Measurements from ENCODE around the gene ZBTB32. TPM values are rescaled to one million over a fixed set of nuclear protein-coding genes. Genes with fewer than 3 reads are reported as not detected.

Gene ZBTB32
- total RNA-seq, 1 donor from 2014 or later: not detected

GRCh38 chr19:35755550-35756376, 51.4 kb downstream of the ZBTB32 start:
- peaks cover 38% of the 10 kb centered on the region for H3K4me1 Mint-ChIP-seq (ENCODE audit: low read depth)
- peak overlapping the region; percentile 53 for H3K4me3 Mint-ChIP-seq (ENCODE audit: unreplicated experiment)
- H3K27me3 Mint-ChIP-seq (ENCODE audit: low read depth): no peaks in the 10 kb centered on the region
- H3K36me3 Mint-ChIP-seq (ENCODE audit: low read depth): peaks cover 8% of the 10 kb centered on the region
- no peak for TF ChIP-seq CTCF (IDR thresholded peaks at IDR 0.05)
- peak overlapping the region; percentile 95 for H3K27ac Mint-ChIP-seq (ENCODE audit: unreplicated experiment)
- DNase-seq (ENCODE audit: low spot score): no peak
- no peaks in the 10 kb centered on the region for H3K9me3 Mint-ChIP-seq (ENCODE audit: low read depth)

GRCh38 chr19:35756377-35757230, 52.2 kb downstream of the ZBTB32 start, which contains the start of gene HSPB6:
Gene HSPB6 (minus strand): TSS chr19:35757029. CDS start chr19:35757008, 21 bp downstream.
- DNase-seq (ENCODE audit: low spot score): no peak
- Mint-ChIP-seq H3K36me3 (ENCODE audit: low read depth) (peaks cover 8% of the 10 kb centered on the region), H3K4me1 (ENCODE audit: low read depth) (peaks cover 43% of the 10 kb centered on the region), H3K9me3 (ENCODE audit: low read depth) (no peaks in the 10 kb centered on the region), H3K27ac (ENCODE audit: unreplicated experiment) (peak within 1 kb of the TSS; percentile 98), H3K4me3 (ENCODE audit: unreplicated experiment) (peak within 1 kb of the TSS; percentile 86), H3K27me3 (ENCODE audit: low read depth) (no peaks in the 10 kb centered on the region)
- TF ChIP-seq CTCF (IDR thresholded peaks at IDR 0.05): no peak

- Mint-ChIP-seq H3K4me1 (ENCODE audit: low read depth) (peaks cover 43% of the 10 kb centered on the region), H3K27ac (ENCODE audit: unreplicated experiment) (peak overlapping the region; percentile 98)
- TF ChIP-seq CTCF (IDR thresholded peaks at IDR 0.05): peak; percentile 40
These were observed 52.9 kb downstream of the ZBTB32 start for GRCh38 chr19:35757231-35757748.

GRCh38 chr19:35757749-35758608, 53.6 kb downstream of the ZBTB32 start, which contains the start of gene PROSER3:
Gene PROSER3 (plus strand): TSS chr19:35758176. CDS start chr19:35758216, 40 bp downstream.
- no peaks in the 10 kb centered on the region for H3K27me3 Mint-ChIP-seq (ENCODE audit: low read depth)
- no peaks in the 10 kb centered on the region for H3K9me3 Mint-ChIP-seq (ENCODE audit: low read depth)
- no peak for DNase-seq (ENCODE audit: low spot score)
- no peak for TF ChIP-seq CTCF (IDR thresholded peaks at IDR 0.05)
- peak within 1 kb of the TSS; percentile 86 for H3K4me3 Mint-ChIP-seq (ENCODE audit: unreplicated experiment)
- peak within 1 kb of the TSS; percentile 98 for H3K27ac Mint-ChIP-seq (ENCODE audit: unreplicated experiment)
- H3K36me3 Mint-ChIP-seq (ENCODE audit: low read depth): peaks cover 12% of the 10 kb centered on the region
- H3K4me1 Mint-ChIP-seq (ENCODE audit: low read depth): peaks cover 43% of the 10 kb centered on the region

More at GRCh38 chr19:35757231-35757748, 52.9 kb downstream of the ZBTB32 start:
- Mint-ChIP-seq H3K4me3 (ENCODE audit: unreplicated experiment) (peak overlapping the region; percentile 86), H3K27me3 (ENCODE audit: low read depth) (no peaks in the 10 kb centered on the region), H3K36me3 (ENCODE audit: low read depth) (peaks cover 12% of the 10 kb centered on the region), H3K9me3 (ENCODE audit: low read depth) (no peaks in the 10 kb centered on the region)
- no peak for DNase-seq (ENCODE audit: low spot score)

All from chondrocyte (in vitro differentiated cells).